ENCODE measurements around the gene FNTB.

The FNTB gene

DNA sequence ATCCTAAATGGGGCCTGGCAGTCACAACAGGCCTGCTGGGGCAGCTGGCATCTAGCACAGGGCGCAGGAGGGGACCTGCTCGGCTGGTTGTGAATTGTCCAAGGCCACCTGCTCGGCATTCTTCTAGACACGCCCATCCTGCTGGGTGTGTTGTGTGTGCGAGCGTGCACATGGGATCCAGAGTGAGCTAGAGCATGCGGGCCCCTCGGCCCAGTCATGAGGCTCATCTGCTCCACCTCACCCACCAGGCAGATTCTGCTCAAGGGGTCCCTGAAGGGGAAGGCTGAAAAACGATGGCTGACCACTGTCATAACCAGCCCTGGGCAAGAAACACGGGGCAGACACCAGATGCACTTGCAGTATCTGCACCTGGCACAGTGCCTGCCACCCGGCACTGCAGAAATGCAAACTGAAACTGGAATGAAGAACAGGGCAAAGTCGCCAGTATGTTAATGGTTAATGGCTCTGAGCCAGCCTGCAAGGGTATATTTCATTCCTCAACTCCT, 83.8 kb downstream of the FNTB start:
- no peak for DNase-seq (ENCODE audit: extremely low read depth, insufficient read length)
- no peaks in the 10 kb centered on the region for H3K27me3 ChIP-seq (replicated peaks; ENCODE audit: control insufficient read depth, insufficient read depth, low read length)
- no peak overlapping the region for H3K4me3 ChIP-seq (replicated peaks; ENCODE audit: low read depth, low read length)
- H3K36me3 ChIP-seq (ENCODE audit: control insufficient read depth, insufficient read depth, low read length), result peaks cover 14% of the 10 kb centered on the region
- TF ChIP-seq, protein P1, sequence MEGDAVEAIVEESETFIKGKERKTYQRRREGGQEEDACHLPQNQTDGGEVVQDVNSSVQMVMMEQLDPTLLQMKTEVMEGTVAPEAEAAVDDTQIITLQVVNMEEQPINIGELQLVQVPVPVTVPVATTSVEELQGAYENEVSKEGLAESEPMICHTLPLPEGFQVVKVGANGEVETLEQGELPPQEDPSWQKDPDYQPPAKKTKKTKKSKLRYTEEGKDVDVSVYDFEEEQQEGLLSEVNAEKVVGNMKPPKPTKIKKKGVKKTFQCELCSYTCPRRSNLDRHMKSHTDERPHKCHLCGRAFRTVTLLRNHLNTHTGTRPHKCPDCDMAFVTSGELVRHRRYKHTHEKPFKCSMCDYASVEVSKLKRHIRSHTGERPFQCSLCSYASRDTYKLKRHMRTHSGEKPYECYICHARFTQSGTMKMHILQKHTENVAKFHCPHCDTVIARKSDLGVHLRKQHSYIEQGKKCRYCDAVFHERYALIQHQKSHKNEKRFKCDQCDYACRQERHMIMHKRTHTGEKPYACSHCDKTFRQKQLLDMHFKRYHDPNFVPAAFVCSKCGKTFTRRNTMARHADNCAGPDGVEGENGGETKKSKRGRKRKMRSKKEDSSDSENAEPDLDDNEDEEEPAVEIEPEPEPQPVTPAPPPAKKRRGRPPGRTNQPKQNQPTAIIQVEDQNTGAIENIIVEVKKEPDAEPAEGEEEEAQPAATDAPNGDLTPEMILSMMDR (IDR thresholded peaks at IDR 0.05; ENCODE audit: insufficient read depth, low read length, poor library complexity, severe bottlenecking), result no peak

DNA sequence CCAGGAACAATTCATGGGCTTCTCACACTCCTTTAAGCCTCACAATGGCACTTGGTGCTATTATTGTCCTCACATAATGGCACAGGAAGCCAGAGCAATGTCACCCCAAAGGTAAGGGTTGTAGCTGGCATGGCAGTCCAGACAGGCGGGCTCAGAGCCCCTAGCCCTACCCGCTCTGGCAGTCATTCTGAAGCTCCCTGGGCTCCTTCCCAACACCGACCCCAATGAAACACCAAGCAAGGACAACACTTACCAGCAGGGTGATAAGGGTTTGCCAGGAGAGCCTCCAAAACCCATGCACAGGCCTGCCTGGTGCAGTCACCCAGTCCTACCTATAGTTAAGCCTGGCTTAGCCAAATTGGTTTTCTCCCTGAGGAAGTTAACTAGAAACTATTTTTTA, 84.8 kb downstream of the FNTB start:
- Histone ChIP-seq H3K36me3 (ENCODE audit: control insufficient read depth, insufficient read depth, low read length) (peaks cover 18% of the 10 kb centered on the region), H3K4me3 (replicated peaks; ENCODE audit: low read depth, low read length) (no peak overlapping the region), H3K27me3 (replicated peaks; ENCODE audit: control insufficient read depth, insufficient read depth, low read length) (no peaks in the 10 kb centered on the region)
- TF ChIP-seq, protein P1 (IDR thresholded peaks at IDR 0.05; ENCODE audit: insufficient read depth, low read length, poor library complexity, severe bottlenecking), result no peak
- DNase-seq (ENCODE audit: extremely low read depth, insufficient read length), result no peak

DNA sequence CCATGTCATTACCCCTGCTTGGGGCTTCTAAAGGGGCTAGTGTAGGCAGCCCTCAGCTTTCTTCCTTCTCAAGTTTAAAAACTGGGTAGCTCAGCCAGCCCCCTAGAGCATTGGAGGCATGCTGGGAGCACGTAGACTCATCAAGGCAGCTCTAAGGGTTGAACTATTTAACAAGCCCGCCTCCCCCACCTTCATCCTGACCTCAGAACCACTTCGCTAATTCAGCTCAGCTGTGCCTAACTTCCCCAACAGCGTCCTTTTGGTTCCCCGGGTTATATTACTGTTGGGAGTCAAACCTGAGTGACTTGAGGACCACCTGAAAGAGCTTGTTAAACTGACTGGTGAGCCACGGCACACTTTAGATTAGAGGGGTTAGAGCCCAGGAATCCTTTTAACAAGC, 85.6 kb downstream of the FNTB start:
- Histone ChIP-seq H3K4me3 (replicated peaks; ENCODE audit: low read depth, low read length) (no peak overlapping the region), H3K36me3 (ENCODE audit: control insufficient read depth, insufficient read depth, low read length) (peaks cover 22% of the 10 kb centered on the region), H3K27me3 (replicated peaks; ENCODE audit: control insufficient read depth, insufficient read depth, low read length) (no peaks in the 10 kb centered on the region)
- DNase-seq (ENCODE audit: extremely low read depth, insufficient read length), result no peak
- TF ChIP-seq, protein P1 (IDR thresholded peaks at IDR 0.05; ENCODE audit: insufficient read depth, low read length, poor library complexity, severe bottlenecking), result no peak

DNA sequence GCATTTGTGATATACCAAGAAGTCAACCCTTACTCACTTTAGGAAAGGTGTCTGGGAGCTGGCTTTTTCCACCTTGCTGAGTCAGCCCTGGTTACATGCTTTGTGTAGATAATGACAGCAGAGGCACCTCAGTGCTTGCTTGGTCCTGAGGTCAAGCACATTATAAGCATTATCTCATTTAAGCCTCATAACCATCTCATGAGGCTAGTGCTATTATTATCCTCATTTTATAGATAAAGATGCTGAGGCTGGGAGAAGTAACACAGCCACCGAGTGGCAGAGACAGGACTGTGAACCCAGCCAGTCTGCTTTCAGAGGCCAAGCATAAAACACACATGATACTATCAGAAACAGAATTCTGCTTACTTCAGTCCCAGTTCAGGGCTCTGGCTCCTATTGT, 86.2 kb downstream of the FNTB start:
- H3K36me3 ChIP-seq (ENCODE audit: control insufficient read depth, insufficient read depth, low read length), result peaks cover 29% of the 10 kb centered on the region

DNA sequence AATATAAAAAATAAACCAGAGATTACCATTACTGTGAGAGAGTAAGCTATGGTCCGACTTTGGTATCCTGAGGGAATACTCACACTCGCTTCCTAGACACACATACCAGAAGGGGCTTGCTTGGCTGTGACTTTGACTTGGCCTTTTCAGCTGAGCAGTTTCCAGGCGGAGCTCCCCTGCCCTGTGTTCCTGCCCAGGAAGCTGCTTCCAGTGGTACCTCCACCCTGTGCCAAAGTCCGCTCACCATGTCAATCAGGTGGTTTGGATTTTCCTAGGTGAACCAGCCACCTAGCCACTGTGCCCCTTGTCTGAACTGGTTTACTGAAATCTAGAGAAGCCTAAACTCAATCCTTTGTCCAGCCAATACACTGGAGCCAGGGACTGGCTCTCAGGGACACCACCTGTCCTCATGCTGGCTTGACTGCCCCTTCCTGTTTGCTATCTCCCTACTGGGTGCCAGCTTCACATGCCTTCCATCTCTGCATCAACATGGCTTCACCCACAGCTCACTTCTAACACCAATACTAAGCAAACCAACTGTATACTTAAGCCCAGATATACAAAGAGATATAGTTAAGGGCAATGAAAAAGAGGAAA, 87.0 kb downstream of the FNTB start:
- no peak for DNase-seq (ENCODE audit: extremely low read depth, insufficient read length)

More for the DNA sequence above, 86.2 kb downstream of the FNTB start:
- no peak for DNase-seq (ENCODE audit: extremely low read depth, insufficient read length)
- H3K4me3 ChIP-seq (replicated peaks; ENCODE audit: low read depth, low read length), result no peak overlapping the region
- TF ChIP-seq, protein P1 (IDR thresholded peaks at IDR 0.05; ENCODE audit: insufficient read depth, low read length, poor library complexity, severe bottlenecking), result no peak
- H3K27me3 ChIP-seq (replicated peaks; ENCODE audit: control insufficient read depth, insufficient read depth, low read length), result no peaks in the 10 kb centered on the region

More for the DNA sequence above, 87.0 kb downstream of the FNTB start:
- Histone ChIP-seq H3K36me3 (ENCODE audit: control insufficient read depth, insufficient read depth, low read length) (peaks cover 30% of the 10 kb centered on the region), H3K27me3 (replicated peaks; ENCODE audit: control insufficient read depth, insufficient read depth, low read length) (no peaks in the 10 kb centered on the region), H3K4me3 (replicated peaks; ENCODE audit: low read depth, low read length) (no peak overlapping the region)
- TF ChIP-seq, protein P1 (IDR thresholded peaks at IDR 0.05; ENCODE audit: insufficient read depth, low read length, poor library complexity, severe bottlenecking), result no peak
